A549 (cell line): ENCODE results near the gene ADSS1. TPM values are rescaled to one million over a fixed set of nuclear protein-coding genes. Genes with fewer than 3 reads are reported as not detected.

Experiments
- ATAC-seq, 2 experiments: fragments of 200-7000 bp in 1 of 2; fragments of >200 bp in 1 of 2; cut with Nextera tagmentation in 1 of 2; cut with Tn5 transposase in 1 of 2; 3 replicates each; pipeline versions ENCODE4 v1.8.0 to v1.9.1; 2018 to 2020; ENCODE audit warnings: mild to moderate bottlenecking in 1 of 2, moderate library complexity in 1 of 2
- CTCF ChIA-PET: fragments of 300-600 bp; sonication (Branson Sonifier 250); formaldehyde crosslinking; extraction: SDS; loops from one replicate; lab custom pipeline; 2021; ENCODE audit warnings: antibody characterized with exemption, inconsistent platforms; lab: Yijun Ruan, JAX
- POLR2A ChIA-PET: fragments of 350-600 bp; formaldehyde crosslinking; extraction: SDS; loops from one replicate; lab custom pipeline; 2021; ENCODE audit warnings: antibody characterized with exemption, inconsistent platforms; lab: Yijun Ruan, JAX
- DNase-seq, 2 experiments: peaks; one replicate each; pipeline versions ENCODE4 v3.0.0 to v3.0.0-alpha.2; 2011 to 2016; ENCODE audit warnings: low read depth in 1 of 2, low spot score in 1 of 2
- FAIRE-seq: peaks from 2 replicates; lab custom pipeline; 2011; peaks lifted over from hg19 to GRCh38; lab: Jason Lieb, UNC
- H3K27ac ChIP-seq, 2 experiments: fragments of >200 bp; sonication (Bioruptor Twin); formaldehyde crosslinking; 3 replicates each; pipeline ENCODE4 v1.5.1; 2016 to 2017
- H3K4me1 ChIP-seq: fragments of >200 bp; sonication (Bioruptor Twin); formaldehyde crosslinking; 3 replicates; pipeline ENCODE4 v1.6.1; 2016
- H3K4me2 ChIP-seq: fragments of >200 bp; sonication (Bioruptor Twin); formaldehyde crosslinking; 3 replicates; pipeline ENCODE4 v1.6.1; 2016
- H3K4me3 ChIP-seq: fragments of >200 bp; sonication (Bioruptor Twin); formaldehyde crosslinking; 3 replicates; pipeline ENCODE4 v1.5.1; 2016
- H3K9me3 ChIP-seq: fragments of >200 bp; sonication (Bioruptor Twin); formaldehyde crosslinking; 3 replicates; pipeline ENCODE4 v1.6.1; 2016
- EHF ChIP-seq: fragments of 250-450 bp; sonication (Bioruptor Pico); IDR thresholded peaks from 2 replicates; pipeline ENCODE4 v1.5.0; 2020; ENCODE audit warnings: mild to moderate bottlenecking
- MYC ChIP-seq: IDR thresholded peaks from 2 replicates; pipeline ENCODE4 v1.6.1; 2012; ENCODE audit warnings: mild to moderate bottlenecking, inconsistent platforms, low read length, improper control_type of control experiment, borderline replicate concordance
- NFE2L2 ChIP-seq: fragments of 150-350 bp; conservative IDR thresholded peaks from 2 replicates; pipeline ENCODE4 v1.6.1; 2014; ENCODE audit warnings: low read length
- PBX3 ChIP-seq: IDR thresholded peaks from 2 replicates; pipeline ENCODE4 v1.6.1; 2012
- PHF8 ChIP-seq: fragments of 200-600 bp; sonication (generic); IDR thresholded peaks from 2 replicates; pipeline ENCODE4 v1.6.1; 2016; ENCODE audit warnings: low read depth, mild to moderate bottlenecking, antibody characterized with exemption, moderate library complexity, borderline replicate concordance
- RCOR1 ChIP-seq: fragments of 150-350 bp; IDR thresholded peaks from 2 replicates; pipeline ENCODE4 v1.6.1; 2014; ENCODE audit warnings: antibody characterized with exemption, low read length, low read depth
- REST ChIP-seq: fragments of 200-600 bp; sonication (generic); IDR thresholded peaks from 2 replicates; pipeline ENCODE4 v1.6.1; 2016; ENCODE audit warnings: antibody characterized with exemption, mild to moderate bottlenecking, moderate library complexity
- RFX5 ChIP-seq: fragments of 450-650 bp; IDR thresholded peaks from 2 replicates; pipeline ENCODE4 v1.7.1; 2014; ENCODE audit warnings: antibody characterized with exemption, mild to moderate bottlenecking, moderate library complexity
- TP53 ChIP-seq: fragments of 250-450 bp; sonication (Bioruptor Pico); IDR thresholded peaks from 2 replicates; pipeline ENCODE4 v1.5.0; 2021; ENCODE audit warnings: mild to moderate bottlenecking, moderate library complexity
- ZFP36 ChIP-seq: fragments of 450-650 bp; IDR thresholded peaks from 2 replicates; pipeline ENCODE4 v1.6.1; 2014; ENCODE audit warnings: borderline replicate concordance; ENCODE audit not compliant: partially characterized antibody
- WGBS: methylation state at CpG from one replicate; pipeline ENCODE4 v1.1.6; 2017; ENCODE audit errors: missing lambda C conversion rate; 5-methylcytosine and 5-hydroxymethylcytosine counted together
- polyA plus RNA-seq, 4 experiments: library from polyadenylated mRNA; depleted of rRNA in 3 of 4; stranded (reverse); fragments of >200 nt; fragmentation: RNase III in 1 of 4; extraction: RNeasy Plus Mini Kit Qiagen cat#74134 plus additional on column Dnase treatment in 1 of 4; gene quantifications; 2 replicates in 3 of 4; 3 replicates in 1 of 4; pipeline ENCODE4 v1.2.3, GENCODE V29; 2011 to 2017

ADSS1 gene
- polyA plus RNA-seq, 2 of the 4 experiments (the other 2 are of a cell fraction): 6.2 to 10.1 TPM

- TF ChIP-seq REST: no peak
Observed at GRCh38 chr14:104700225-104700651, 23.8 kb upstream of the ADSS1 start (continued).

GRCh38 chr14:104700747-104701217 lies 23.2 kb upstream of the ADSS1 start:
- DNase-seq: no peak
- Histone ChIP-seq H3K9me3 (no peaks in the 10 kb centered on the region), H3K4me3 (no peak overlapping the region), H3K4me1 (peaks cover 46% of the 10 kb centered on the region), H3K27ac (peak overlapping the region in 1 of 2 experiments; percentile 98; a peak in 3 of 6 replicates), H3K4me2 (no peak overlapping the region)
- FAIRE-seq: no peak
- TF ChIP-seq NFE2L2 (no peak), RFX5 (no peak), ZFP36 (no peak), PBX3 (no peak), REST (no peak), EHF (CRISPR knock-in tag) (no peak), TP53 (CRISPR knock-in tag) (no peak), PHF8 (no peak), RCOR1 (no peak), MYC (no peak)
- ChIA-PET CTCF (interaction anchor here (1.3 to 13.0 kb wide), 3 partner anchors 8 to 37 kb away, joined by 4 to 143 read pairs (median 110); partner anchors contain the start of gene INF2), POLR2A (no interaction called here)
- no peak for ATAC-seq
- WGBS: 88% methylated on average over 22 of the region's 22 CpGs

GRCh38 chr14:104701383-104702076 lies 22.5 kb upstream of the ADSS1 start:
- peaks cover 46% of the 10 kb centered on the region for H3K4me1 ChIP-seq
- 93% methylated on average over 39 of the region's 46 CpGs for WGBS
- H3K9me3 ChIP-seq: no peaks in the 10 kb centered on the region
- no peak overlapping the region for H3K4me2 ChIP-seq
- no peak for ATAC-seq
- TF ChIP-seq RFX5 (no peak), ZFP36 (peak; percentile 88)
- FAIRE-seq: no peak
- ChIA-PET CTCF (interaction anchor here (1.1 to 13.0 kb wide), 4 partner anchors 9 to 51 kb away, joined by 3 to 143 read pairs (median 56); partner anchors contain the start of gene INF2), POLR2A (no interaction called here)
- H3K27ac ChIP-seq: no peak overlapping the region
- no peak for DNase-seq
- H3K4me3 ChIP-seq: no peak overlapping the region
